Activated CD4-positive, alpha-beta memory T cell treated with anti-CD3 and anti-CD28 coated beads, Interleukin-2, amount 10 ng/mL, durations not matched to agents 7 days and 5 days (primary cell): Measurements from ENCODE around the gene RBM45. TPM values are rescaled to one million over a fixed set of nuclear protein-coding genes. Genes with fewer than 3 reads are reported as not detected.
"Not testable (repeated sequence)": the region's sequence is repeated elsewhere in the genome, so short reads cannot be mapped to it uniquely, and the experiment has no call there.

Experiments used
- CTCF ChIA-PET: fragments of 350-600 bp; sonication (Branson Sonifier 250); formaldehyde crosslinking; loops from one replicate; lab custom pipeline; 2021; ENCODE audit warnings: antibody characterized with exemption, inconsistent platforms; lab: Charles Lee
- POLR2A ChIA-PET: fragments of 350-600 bp; sonication (Branson Sonifier 250); formaldehyde crosslinking; loops from one replicate; lab custom pipeline; 2021; ENCODE audit warnings: antibody characterized with exemption; lab: Charles Lee
- DNase-seq: peaks from one replicate; pipeline ENCODE4 v3.0.0-alpha.2; 2020
- H3K27ac Mint-ChIP-seq: one replicate; pipeline ENCODE4 v1.8.0; 2021; ENCODE audit warnings: mild to moderate bottlenecking, mixed read lengths
- H3K27me3 Mint-ChIP-seq: one replicate; pipeline ENCODE4 v1.8.0; 2021; ENCODE audit warnings: mixed read lengths
- H3K36me3 Mint-ChIP-seq: one replicate; pipeline ENCODE4 v1.8.0; 2021; ENCODE audit warnings: low read depth, mixed read lengths
- H3K4me1 Mint-ChIP-seq: one replicate; pipeline ENCODE4 v1.8.0; 2021; ENCODE audit warnings: mixed read lengths
- H3K4me3 Mint-ChIP-seq: one replicate; pipeline ENCODE4 v1.8.0; 2021; ENCODE audit warnings: mild to moderate bottlenecking, mixed read lengths
- H3K9me3 Mint-ChIP-seq: one replicate; pipeline ENCODE4 v1.8.0; 2021; ENCODE audit warnings: mixed read lengths
- total RNA-seq, 2 experiments: library from RNA; stranded (reverse); gene quantifications; one replicate each; pipeline ENCODE4 v1.2.3, GENCODE V29; 2021

The RBM45 gene
- total RNA-seq, 2 experiments from 2014 or later, result 15.3 to 17.8 TPM

- H3K4me3 Mint-ChIP-seq, result no peak overlapping the region
- H3K27me3 Mint-ChIP-seq, result peaks cover 18% of the 10 kb centered on the region
- no peak overlapping the region for H3K27ac Mint-ChIP-seq
- H3K36me3 Mint-ChIP-seq, result no peaks in the 10 kb centered on the region
- H3K4me1 Mint-ChIP-seq, result no peaks in the 10 kb centered on the region
- DNase-seq, result no peak
- CTCF ChIA-PET, result no interaction called here
- POLR2A ChIA-PET, result no interaction called here
- H3K9me3 Mint-ChIP-seq, result no peaks in the 10 kb centered on the region
These were observed 40.7 kb downstream of the RBM45 start for GRCh38 chr2:178152977-178153376.

GRCh38 chr2:178153878-178154277 lies 41.6 kb downstream of the RBM45 start:
- H3K27ac Mint-ChIP-seq, H3K9me3 Mint-ChIP-seq, H3K4me3 Mint-ChIP-seq, H3K36me3 Mint-ChIP-seq, H3K4me1 Mint-ChIP-seq, DNase-seq, POLR2A ChIA-PET: not testable (repeated sequence)
- CTCF ChIA-PET, result interaction anchor here (1.3 kb wide), 1 partner anchor 42 kb away, joined by 3 read pairs; the partner anchor contains the start of gene RBM45
- peaks cover 20% of the 10 kb centered on the region for H3K27me3 Mint-ChIP-seq

- no peak overlapping the region for H3K27ac Mint-ChIP-seq
- no peaks in the 10 kb centered on the region for H3K9me3 Mint-ChIP-seq
- H3K27me3 Mint-ChIP-seq, result peaks cover 22% of the 10 kb centered on the region
- CTCF ChIA-PET, result no interaction called here
- H3K4me1 Mint-ChIP-seq, result no peaks in the 10 kb centered on the region
- POLR2A ChIA-PET, result no interaction called here
- no peak for DNase-seq
- H3K4me3 Mint-ChIP-seq, result no peak overlapping the region
- no peaks in the 10 kb centered on the region for H3K36me3 Mint-ChIP-seq
These were observed 43.3 kb downstream of the RBM45 start for GRCh38 chr2:178155524-178155923.

- H3K4me3 Mint-ChIP-seq, result no peak overlapping the region
- H3K9me3 Mint-ChIP-seq, result no peaks in the 10 kb centered on the region
- ChIA-PET CTCF (no interaction called here), POLR2A (no interaction called here)
- DNase-seq, result no peak
- H3K36me3 Mint-ChIP-seq, result no peaks in the 10 kb centered on the region
- H3K27ac Mint-ChIP-seq, result no peak overlapping the region
- peaks cover 30% of the 10 kb centered on the region for H3K27me3 Mint-ChIP-seq
- H3K4me1 Mint-ChIP-seq, result no peaks in the 10 kb centered on the region
These were observed 45.3 kb downstream of the RBM45 start for GRCh38 chr2:178157574-178157973.

- no peak for DNase-seq
- H3K4me3 Mint-ChIP-seq, result no peak overlapping the region
- no peaks in the 10 kb centered on the region for H3K36me3 Mint-ChIP-seq
- ChIA-PET CTCF (no interaction called here), POLR2A (no interaction called here)
- H3K27ac Mint-ChIP-seq, result no peak overlapping the region
- H3K4me1 Mint-ChIP-seq, result no peaks in the 10 kb centered on the region
- H3K27me3 Mint-ChIP-seq, result peaks cover 34% of the 10 kb centered on the region
- H3K9me3 Mint-ChIP-seq, result no peaks in the 10 kb centered on the region
These were observed 47.7 kb downstream of the RBM45 start for GRCh38 chr2:178159966-178160365.

- Mint-ChIP-seq H3K36me3 (no peaks in the 10 kb centered on the region), H3K9me3 (no peaks in the 10 kb centered on the region), H3K4me1 (no peaks in the 10 kb centered on the region), H3K27ac (no peak overlapping the region), H3K27me3 (peaks cover 27% of the 10 kb centered on the region), H3K4me3 (no peak overlapping the region)
- ChIA-PET POLR2A (no interaction called here), CTCF (no interaction called here)
- no peak for DNase-seq
These were observed 48.4 kb downstream of the RBM45 start for GRCh38 chr2:178160601-178161000.

GRCh38 chr2:178163395-178163794 lies 51.2 kb downstream of the RBM45 start:
- DNase-seq, result no peak
- POLR2A ChIA-PET, result no interaction called here
- H3K4me3 Mint-ChIP-seq, result no peak overlapping the region
- H3K27ac Mint-ChIP-seq, result no peak overlapping the region
- CTCF ChIA-PET, result no interaction called here
- H3K27me3 Mint-ChIP-seq, result peaks cover 24% of the 10 kb centered on the region
- H3K4me1 Mint-ChIP-seq, result no peaks in the 10 kb centered on the region
- H3K9me3 Mint-ChIP-seq, result no peaks in the 10 kb centered on the region
- no peaks in the 10 kb centered on the region for H3K36me3 Mint-ChIP-seq

GRCh38 chr2:178163911-178164310 lies 51.7 kb downstream of the RBM45 start:
- no peaks in the 10 kb centered on the region for H3K9me3 Mint-ChIP-seq
- H3K4me3 Mint-ChIP-seq, result no peak overlapping the region
- H3K4me1 Mint-ChIP-seq, result no peaks in the 10 kb centered on the region
- CTCF ChIA-PET, result no interaction called here
- no peaks in the 10 kb centered on the region for H3K36me3 Mint-ChIP-seq
- H3K27me3 Mint-ChIP-seq, result peaks cover 24% of the 10 kb centered on the region
- POLR2A ChIA-PET, result no interaction called here
- DNase-seq, result no peak
- no peak overlapping the region for H3K27ac Mint-ChIP-seq

GRCh38 chr2:178173657-178174056 lies 61.4 kb downstream of the RBM45 start:
- CTCF ChIA-PET, result no interaction called here
- no peaks in the 10 kb centered on the region for H3K36me3 Mint-ChIP-seq

GRCh38 chr2:178177066-178177679 lies 64.9 kb downstream of the RBM45 start:
- ChIA-PET POLR2A (no interaction called here), CTCF (no interaction called here)
- Mint-ChIP-seq H3K27me3 (peaks cover 15% of the 10 kb centered on the region), H3K27ac (no peak overlapping the region), H3K36me3 (no peaks in the 10 kb centered on the region), H3K4me1 (no peaks in the 10 kb centered on the region), H3K4me3 (no peak overlapping the region), H3K9me3 (no peaks in the 10 kb centered on the region)
- no peak for DNase-seq

More at GRCh38 chr2:178173657-178174056, 61.4 kb downstream of the RBM45 start:
- Mint-ChIP-seq H3K4me1 (no peaks in the 10 kb centered on the region), H3K4me3 (no peak overlapping the region), H3K9me3 (no peaks in the 10 kb centered on the region), H3K27ac (no peak overlapping the region), H3K27me3 (peaks cover 21% of the 10 kb centered on the region)
- POLR2A ChIA-PET, result no interaction called here
- no peak for DNase-seq

Other genes with a start within 250 kb of the RBM45 start
- not detected for gene PDE11A, start 39.7 kb upstream of the RBM45 start, total RNA-seq
- gene OSBPL6, start 82.1 kb downstream of the RBM45 start, total RNA-seq, result under 1 TPM; 0.78 to 0.88 TPM